Ishikawa (cell line): ENCODE data around the gene ITPRID2.

Experiments used
- CREB1 ChIP-seq: IDR thresholded peaks from 2 replicates; pipeline ENCODE4 v1.6.1; 2012; ENCODE audit warnings: low read depth
- TAF1 ChIP-seq: IDR thresholded peaks from 2 replicates; pipeline ENCODE4 v1.6.1; 2012; ENCODE audit warnings: low read depth, mild to moderate bottlenecking
- TF ChIP-seq, protein P1 (sequence below): IDR thresholded peaks from 2 replicates; pipeline ENCODE4 v1.6.1; 2012

DNA sequence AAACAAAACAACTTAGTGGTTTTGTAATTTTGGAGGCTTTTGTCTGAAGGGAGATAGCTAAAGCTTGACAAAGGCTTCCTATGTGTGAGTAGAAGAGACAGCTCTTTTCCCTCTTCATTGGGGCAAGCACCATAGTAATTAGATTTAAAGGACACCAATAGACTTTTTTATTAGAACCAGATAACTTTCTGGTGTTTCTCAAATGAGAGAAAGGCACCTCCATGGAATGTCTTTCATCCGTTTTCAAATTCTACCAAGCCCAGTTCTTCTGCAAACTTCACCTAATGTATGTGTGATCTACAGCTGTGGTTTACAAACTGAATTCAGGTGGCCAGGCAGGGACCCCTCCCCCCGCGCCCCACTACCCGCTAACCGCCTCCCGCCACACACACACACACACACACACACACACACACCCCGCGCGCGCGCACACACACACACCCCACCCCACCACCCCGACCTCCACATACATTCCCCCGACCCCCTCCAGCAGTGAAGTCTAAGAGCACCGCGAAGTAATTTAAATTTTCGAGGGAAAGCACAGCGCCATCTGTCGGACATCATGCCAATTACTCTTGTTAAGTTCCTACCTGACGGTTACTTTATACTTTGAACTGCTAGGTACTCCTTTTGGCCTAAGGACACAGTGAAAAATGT lies 62.5 kb downstream of the ITPRID2 start:
- no peak for TF ChIP-seq TAF1
- no peak for TF ChIP-seq CREB1
- TF ChIP-seq, protein P1, sequence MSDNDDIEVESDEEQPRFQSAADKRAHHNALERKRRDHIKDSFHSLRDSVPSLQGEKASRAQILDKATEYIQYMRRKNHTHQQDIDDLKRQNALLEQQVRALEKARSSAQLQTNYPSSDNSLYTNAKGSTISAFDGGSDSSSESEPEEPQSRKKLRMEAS, result no peak
